ENCODE measurements around the gene JAK1. TPM values are rescaled to one million over a fixed set of nuclear protein-coding genes. Genes with fewer than 3 reads are reported as not detected.

The JAK1 gene
- total and polyA plus RNA-seq, 2 experiments from 2014 or later: 8.0 to 19.5 TPM

DNA sequence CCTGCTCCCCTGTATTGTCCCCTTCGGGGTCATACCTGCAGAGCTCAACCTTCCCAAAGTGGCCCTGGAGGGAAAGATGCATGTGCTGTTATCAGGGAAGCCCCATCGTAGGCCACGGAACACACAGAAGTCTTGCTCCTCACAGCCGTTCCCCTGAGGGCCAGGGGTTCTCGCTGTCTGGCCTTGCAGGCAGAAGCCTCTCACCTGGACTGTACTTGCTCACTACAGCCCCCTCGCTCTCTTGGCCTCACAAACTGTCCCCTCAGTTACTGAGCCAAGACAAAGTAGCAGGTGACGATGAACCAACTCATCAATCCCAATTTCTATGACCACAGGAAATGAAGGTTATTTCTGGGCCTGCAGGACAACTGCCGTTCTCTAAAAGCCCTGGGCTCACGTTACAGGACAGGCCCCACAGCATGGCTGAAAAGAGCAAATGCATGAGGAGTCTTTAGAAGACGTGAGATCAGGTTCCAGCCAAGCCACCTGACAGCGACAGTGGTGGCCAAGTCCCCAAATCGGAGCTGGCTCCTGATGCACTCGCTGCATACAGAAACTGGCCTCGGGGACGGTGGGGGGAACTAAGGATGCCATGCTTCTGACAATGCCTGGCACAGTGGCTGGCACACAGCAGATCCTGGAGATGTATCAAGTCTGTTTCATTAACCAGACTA lies 126.5 kb downstream of the JAK1 start (continued):
- TF ChIP-seq, protein P1, sequence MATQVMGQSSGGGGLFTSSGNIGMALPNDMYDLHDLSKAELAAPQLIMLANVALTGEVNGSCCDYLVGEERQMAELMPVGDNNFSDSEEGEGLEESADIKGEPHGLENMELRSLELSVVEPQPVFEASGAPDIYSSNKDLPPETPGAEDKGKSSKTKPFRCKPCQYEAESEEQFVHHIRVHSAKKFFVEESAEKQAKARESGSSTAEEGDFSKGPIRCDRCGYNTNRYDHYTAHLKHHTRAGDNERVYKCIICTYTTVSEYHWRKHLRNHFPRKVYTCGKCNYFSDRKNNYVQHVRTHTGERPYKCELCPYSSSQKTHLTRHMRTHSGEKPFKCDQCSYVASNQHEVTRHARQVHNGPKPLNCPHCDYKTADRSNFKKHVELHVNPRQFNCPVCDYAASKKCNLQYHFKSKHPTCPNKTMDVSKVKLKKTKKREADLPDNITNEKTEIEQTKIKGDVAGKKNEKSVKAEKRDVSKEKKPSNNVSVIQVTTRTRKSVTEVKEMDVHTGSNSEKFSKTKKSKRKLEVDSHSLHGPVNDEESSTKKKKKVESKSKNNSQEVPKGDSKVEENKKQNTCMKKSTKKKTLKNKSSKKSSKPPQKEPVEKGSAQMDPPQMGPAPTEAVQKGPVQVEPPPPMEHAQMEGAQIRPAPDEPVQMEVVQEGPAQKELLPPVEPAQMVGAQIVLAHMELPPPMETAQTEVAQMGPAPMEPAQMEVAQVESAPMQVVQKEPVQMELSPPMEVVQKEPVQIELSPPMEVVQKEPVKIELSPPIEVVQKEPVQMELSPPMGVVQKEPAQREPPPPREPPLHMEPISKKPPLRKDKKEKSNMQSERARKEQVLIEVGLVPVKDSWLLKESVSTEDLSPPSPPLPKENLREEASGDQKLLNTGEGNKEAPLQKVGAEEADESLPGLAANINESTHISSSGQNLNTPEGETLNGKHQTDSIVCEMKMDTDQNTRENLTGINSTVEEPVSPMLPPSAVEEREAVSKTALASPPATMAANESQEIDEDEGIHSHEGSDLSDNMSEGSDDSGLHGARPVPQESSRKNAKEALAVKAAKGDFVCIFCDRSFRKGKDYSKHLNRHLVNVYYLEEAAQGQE (IDR thresholded peaks at IDR 0.05; ENCODE audit: unreplicated experiment): no peak
- TF ChIP-seq, protein P2, sequence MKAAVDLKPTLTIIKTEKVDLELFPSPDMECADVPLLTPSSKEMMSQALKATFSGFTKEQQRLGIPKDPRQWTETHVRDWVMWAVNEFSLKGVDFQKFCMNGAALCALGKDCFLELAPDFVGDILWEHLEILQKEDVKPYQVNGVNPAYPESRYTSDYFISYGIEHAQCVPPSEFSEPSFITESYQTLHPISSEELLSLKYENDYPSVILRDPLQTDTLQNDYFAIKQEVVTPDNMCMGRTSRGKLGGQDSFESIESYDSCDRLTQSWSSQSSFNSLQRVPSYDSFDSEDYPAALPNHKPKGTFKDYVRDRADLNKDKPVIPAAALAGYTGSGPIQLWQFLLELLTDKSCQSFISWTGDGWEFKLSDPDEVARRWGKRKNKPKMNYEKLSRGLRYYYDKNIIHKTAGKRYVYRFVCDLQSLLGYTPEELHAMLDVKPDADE (IDR thresholded peaks at IDR 0.05): no peak
- TF ChIP-seq ZNF331 (CRISPR knock-in tag; IDR thresholded peaks at IDR 0.05; ENCODE audit: low read depth): no peak
- no peak for TF ChIP-seq POLR2AphosphoS5 (IDR thresholded peaks at IDR 0.05; ENCODE audit: low read depth)
- TF ChIP-seq EZH2phosphoT487 (IDR thresholded peaks at IDR 0.05; ENCODE audit: unreplicated experiment): no peak
- no peak for TF ChIP-seq ZNF114 (CRISPR knock-in tag; IDR thresholded peaks at IDR 0.05)

DNA sequence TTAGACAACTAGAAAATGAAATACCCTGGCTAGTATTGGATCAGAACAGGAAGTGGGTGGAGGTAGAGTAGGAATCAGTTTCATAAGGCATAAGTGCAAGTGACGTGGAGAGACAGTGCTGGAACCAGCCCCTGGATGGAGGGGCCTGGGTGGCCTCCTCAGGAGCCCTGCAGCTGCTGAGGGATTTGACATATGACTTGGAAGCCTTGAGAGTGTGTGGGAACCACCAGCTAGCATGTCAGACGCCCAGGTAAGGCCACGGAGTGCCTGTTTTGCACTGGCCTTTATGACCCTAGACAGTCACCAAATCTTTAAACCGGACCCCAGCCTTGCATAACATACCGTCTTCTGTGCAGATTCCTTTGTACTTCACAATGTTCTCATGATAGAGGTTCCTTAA lies 127.1 kb downstream of the JAK1 start:
- Histone ChIP-seq H3K27me3 (ENCODE audit: insufficient read depth) (no peaks in the 10 kb centered on the region), H4K20me1 (replicated peaks; ENCODE audit: insufficient read depth) (no peaks in the 10 kb centered on the region), H3K4me2 (no peak overlapping the region), H3K9me2 (ENCODE audit: insufficient read depth) (no peaks in the 10 kb centered on the region), H3K36me3 (ENCODE audit: insufficient read depth) (no peaks in the 10 kb centered on the region; the same call in none of the 2 replicates), H3K27ac (ENCODE audit: low read depth) (no peak overlapping the region), H3K4me3 (no peak overlapping the region), H3K4me1 (ENCODE audit: insufficient read depth) (no peaks in the 10 kb centered on the region), H3F3A (replicated peaks; ENCODE audit: low read depth) (no peaks in the 10 kb centered on the region), H3K79me2 (replicated peaks; ENCODE audit: insufficient read depth) (no peaks in the 10 kb centered on the region), H2AFZ (no peak overlapping the region)
- no peak overlapping the region for H3K4me3 Mint-ChIP-seq
- no peak for ATAC-seq
- no peak overlapping the region for H3K27ac Mint-ChIP-seq
- peaks cover 8% of the 10 kb centered on the region; the same call in 2 of the 3 replicates for H3K4me1 Mint-ChIP-seq
- peaks cover 20% of the 10 kb centered on the region for H3K36me3 Mint-ChIP-seq (ENCODE audit: low read depth)
- no peak for DNase-seq (ENCODE audit: low spot score)
- no peaks in the 10 kb centered on the region for H3K9me3 Mint-ChIP-seq
- no peaks in the 10 kb centered on the region for H3K27me3 Mint-ChIP-seq (ENCODE audit: insufficient read depth, low read depth, poor library complexity)
- TF ChIP-seq, protein P2 (IDR thresholded peaks at IDR 0.05): no peak
- TF ChIP-seq POLR2AphosphoS5 (IDR thresholded peaks at IDR 0.05; ENCODE audit: low read depth) (no peak), CREB1 (CRISPR knock-in tag; IDR thresholded peaks at IDR 0.05; ENCODE audit: low read depth) (no peak), JUNB (IDR thresholded peaks at IDR 0.05; ENCODE audit: unreplicated experiment) (no peak), ZNF331 (CRISPR knock-in tag; IDR thresholded peaks at IDR 0.05; ENCODE audit: low read depth) (no peak)
- TF ChIP-seq, protein P3, sequence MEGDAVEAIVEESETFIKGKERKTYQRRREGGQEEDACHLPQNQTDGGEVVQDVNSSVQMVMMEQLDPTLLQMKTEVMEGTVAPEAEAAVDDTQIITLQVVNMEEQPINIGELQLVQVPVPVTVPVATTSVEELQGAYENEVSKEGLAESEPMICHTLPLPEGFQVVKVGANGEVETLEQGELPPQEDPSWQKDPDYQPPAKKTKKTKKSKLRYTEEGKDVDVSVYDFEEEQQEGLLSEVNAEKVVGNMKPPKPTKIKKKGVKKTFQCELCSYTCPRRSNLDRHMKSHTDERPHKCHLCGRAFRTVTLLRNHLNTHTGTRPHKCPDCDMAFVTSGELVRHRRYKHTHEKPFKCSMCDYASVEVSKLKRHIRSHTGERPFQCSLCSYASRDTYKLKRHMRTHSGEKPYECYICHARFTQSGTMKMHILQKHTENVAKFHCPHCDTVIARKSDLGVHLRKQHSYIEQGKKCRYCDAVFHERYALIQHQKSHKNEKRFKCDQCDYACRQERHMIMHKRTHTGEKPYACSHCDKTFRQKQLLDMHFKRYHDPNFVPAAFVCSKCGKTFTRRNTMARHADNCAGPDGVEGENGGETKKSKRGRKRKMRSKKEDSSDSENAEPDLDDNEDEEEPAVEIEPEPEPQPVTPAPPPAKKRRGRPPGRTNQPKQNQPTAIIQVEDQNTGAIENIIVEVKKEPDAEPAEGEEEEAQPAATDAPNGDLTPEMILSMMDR (conservative IDR thresholded peaks at IDR 0.05; ENCODE audit: low read depth in 2 of 2): no peak
- TF ChIP-seq, protein P4, sequence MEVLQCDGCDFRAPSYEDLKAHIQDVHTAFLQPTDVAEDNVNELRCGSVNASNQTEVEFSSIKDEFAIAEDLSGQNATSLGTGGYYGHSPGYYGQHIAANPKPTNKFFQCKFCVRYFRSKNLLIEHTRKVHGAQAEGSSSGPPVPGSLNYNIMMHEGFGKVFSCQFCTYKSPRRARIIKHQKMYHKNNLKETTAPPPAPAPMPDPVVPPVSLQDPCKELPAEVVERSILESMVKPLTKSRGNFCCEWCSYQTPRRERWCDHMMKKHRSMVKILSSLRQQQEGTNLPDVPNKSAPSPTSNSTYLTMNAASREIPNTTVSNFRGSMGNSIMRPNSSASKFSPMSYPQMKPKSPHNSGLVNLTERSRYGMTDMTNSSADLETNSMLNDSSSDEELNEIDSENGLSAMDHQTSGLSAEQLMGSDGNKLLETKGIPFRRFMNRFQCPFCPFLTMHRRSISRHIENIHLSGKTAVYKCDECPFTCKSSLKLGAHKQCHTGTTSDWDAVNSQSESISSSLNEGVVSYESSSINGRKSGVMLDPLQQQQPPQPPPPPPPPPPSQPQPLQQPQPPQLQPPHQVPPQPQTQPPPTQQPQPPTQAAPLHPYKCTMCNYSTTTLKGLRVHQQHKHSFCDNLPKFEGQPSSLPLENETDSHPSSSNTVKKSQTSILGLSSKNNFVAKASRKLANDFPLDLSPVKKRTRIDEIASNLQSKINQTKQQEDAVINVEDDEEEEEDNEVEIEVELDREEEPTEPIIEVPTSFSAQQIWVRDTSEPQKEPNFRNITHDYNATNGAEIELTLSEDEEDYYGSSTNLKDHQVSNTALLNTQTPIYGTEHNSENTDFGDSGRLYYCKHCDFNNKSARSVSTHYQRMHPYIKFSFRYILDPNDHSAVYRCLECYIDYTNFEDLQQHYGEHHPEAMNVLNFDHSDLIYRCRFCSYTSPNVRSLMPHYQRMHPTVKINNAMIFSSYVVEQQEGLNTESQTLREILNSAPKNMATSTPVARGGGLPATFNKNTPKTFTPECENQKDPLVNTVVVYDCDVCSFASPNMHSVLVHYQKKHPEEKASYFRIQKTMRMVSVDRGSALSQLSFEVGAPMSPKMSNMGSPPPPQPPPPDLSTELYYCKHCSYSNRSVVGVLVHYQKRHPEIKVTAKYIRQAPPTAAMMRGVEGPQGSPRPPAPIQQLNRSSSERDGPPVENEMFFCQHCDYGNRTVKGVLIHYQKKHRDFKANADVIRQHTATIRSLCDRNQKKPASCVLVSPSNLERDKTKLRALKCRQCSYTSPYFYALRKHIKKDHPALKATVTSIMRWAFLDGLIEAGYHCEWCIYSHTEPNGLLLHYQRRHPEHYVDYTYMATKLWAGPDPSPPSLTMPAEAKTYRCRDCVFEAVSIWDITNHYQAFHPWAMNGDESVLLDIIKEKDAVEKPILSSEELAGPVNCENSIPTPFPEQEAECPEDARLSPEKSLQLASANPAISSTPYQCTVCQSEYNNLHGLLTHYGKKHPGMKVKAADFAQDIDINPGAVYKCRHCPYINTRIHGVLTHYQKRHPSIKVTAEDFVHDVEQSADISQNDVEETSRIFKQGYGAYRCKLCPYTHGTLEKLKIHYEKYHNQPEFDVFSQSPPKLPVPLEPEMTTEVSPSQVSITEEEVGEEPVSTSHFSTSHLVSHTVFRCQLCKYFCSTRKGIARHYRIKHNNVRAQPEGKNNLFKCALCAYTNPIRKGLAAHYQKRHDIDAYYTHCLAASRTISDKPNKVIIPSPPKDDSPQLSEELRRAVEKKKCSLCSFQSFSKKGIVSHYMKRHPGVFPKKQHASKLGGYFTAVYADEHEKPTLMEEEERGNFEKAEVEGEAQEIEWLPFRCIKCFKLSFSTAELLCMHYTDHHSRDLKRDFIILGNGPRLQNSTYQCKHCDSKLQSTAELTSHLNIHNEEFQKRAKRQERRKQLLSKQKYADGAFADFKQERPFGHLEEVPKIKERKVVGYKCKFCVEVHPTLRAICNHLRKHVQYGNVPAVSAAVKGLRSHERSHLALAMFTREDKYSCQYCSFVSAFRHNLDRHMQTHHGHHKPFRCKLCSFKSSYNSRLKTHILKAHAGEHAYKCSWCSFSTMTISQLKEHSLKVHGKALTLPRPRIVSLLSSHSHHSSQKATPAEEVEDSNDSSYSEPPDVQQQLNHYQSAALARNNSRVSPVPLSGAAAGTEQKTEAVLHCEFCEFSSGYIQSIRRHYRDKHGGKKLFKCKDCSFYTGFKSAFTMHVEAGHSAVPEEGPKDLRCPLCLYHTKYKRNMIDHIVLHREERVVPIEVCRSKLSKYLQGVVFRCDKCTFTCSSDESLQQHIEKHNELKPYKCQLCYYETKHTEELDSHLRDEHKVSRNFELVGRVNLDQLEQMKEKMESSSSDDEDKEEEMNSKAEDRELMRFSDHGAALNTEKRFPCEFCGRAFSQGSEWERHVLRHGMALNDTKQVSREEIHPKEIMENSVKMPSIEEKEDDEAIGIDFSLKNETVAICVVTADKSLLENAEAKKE (CRISPR knock-in tag; IDR thresholded peaks at IDR 0.05): no peak

All from GM23338 (cell line).